ENCODE measurements around the gene RAB38. TPM values are rescaled to one million over a fixed set of nuclear protein-coding genes. Genes with fewer than 3 reads are reported as not detected.

Gene RAB38
- total and polyA plus RNA-seq, 9 donors = 0.91 to 4.3 (median 2.4) TPM

GRCh38 chr11:88100151-88100550 lies 75.1 kb downstream of the RAB38 start:
- DNase-seq = no peak
- intact Hi-C loops (cut with DNase I) = no loop called here
- Histone ChIP-seq H3K27me3 (no peaks in the 10 kb centered on the region), H3K4me1 (ENCODE audit: insufficient read depth) (no peaks in the 10 kb centered on the region), H3K9me3 (no peaks in the 10 kb centered on the region), H3K27ac (no peak overlapping the region), H3K36me3 (no peaks in the 10 kb centered on the region), H3K4me3 (no peak overlapping the region)
- 6 to 7% (median 7%) methylated on average over 6 of the region's 6 CpGs for WGBS, 3 donors
- TF ChIP-seq EP300 (IDR thresholded peaks at IDR 0.05) (no peak), CTCF (IDR thresholded peaks at IDR 0.05) (no peak), POLR2A (IDR thresholded peaks at IDR 0.05) (no peak)

- TF ChIP-seq CTCF (IDR thresholded peaks at IDR 0.05) (no peak), EP300 (IDR thresholded peaks at IDR 0.05) (no peak), POLR2A (IDR thresholded peaks at IDR 0.05) (no peak)
- intact Hi-C loops (cut with DNase I) = no loop called here
- no peaks in the 10 kb centered on the region for H3K27me3 ChIP-seq
- DNase-seq = no peak
- no peaks in the 10 kb centered on the region for H3K36me3 ChIP-seq
- H3K27ac ChIP-seq = no peak overlapping the region
- no peaks in the 10 kb centered on the region for H3K4me1 ChIP-seq (ENCODE audit: insufficient read depth)
- H3K9me3 ChIP-seq = no peaks in the 10 kb centered on the region
- no peak overlapping the region for H3K4me3 ChIP-seq
Measured at GRCh38 chr11:88098289-88098688, 77.0 kb downstream of the RAB38 start.

- intact Hi-C loops (cut with DNase I) = no loop called here
- Histone ChIP-seq H3K4me3 (no peak overlapping the region), H3K4me1 (ENCODE audit: insufficient read depth) (no peaks in the 10 kb centered on the region), H3K9me3 (no peaks in the 10 kb centered on the region), H3K27me3 (no peaks in the 10 kb centered on the region), H3K36me3 (no peaks in the 10 kb centered on the region), H3K27ac (no peak overlapping the region)
- no peak for TF ChIP-seq POLR2A (IDR thresholded peaks at IDR 0.05)
- TF ChIP-seq CTCF (IDR thresholded peaks at IDR 0.05) = no peak
- no peak for TF ChIP-seq EP300 (IDR thresholded peaks at IDR 0.05)
- WGBS, 3 donors = 55 to 78% (median 68%) methylated on average over 1 of the region's 1 CpG
- DNase-seq = no peak
Measured at GRCh38 chr11:88089134-88089533, 86.1 kb downstream of the RAB38 start.

- H3K36me3 ChIP-seq = no peaks in the 10 kb centered on the region
- H3K27me3 ChIP-seq = no peaks in the 10 kb centered on the region
- intact Hi-C loops (cut with DNase I) = no loop called here
- no peak for DNase-seq
- H3K4me3 ChIP-seq = no peak overlapping the region
- no peaks in the 10 kb centered on the region for H3K4me1 ChIP-seq (ENCODE audit: insufficient read depth)
- 67 to 77% (median 70%) methylated on average over 3 of the region's 3 CpGs for WGBS, 3 donors
- H3K9me3 ChIP-seq = no peaks in the 10 kb centered on the region
- no peak overlapping the region for H3K27ac ChIP-seq
- TF ChIP-seq CTCF (IDR thresholded peaks at IDR 0.05) (no peak), EP300 (IDR thresholded peaks at IDR 0.05) (no peak), POLR2A (IDR thresholded peaks at IDR 0.05) (no peak)
Measured at GRCh38 chr11:88087337-88087736, 87.9 kb downstream of the RAB38 start.

GRCh38 chr11:88086297-88086696 lies 88.9 kb downstream of the RAB38 start:
- Histone ChIP-seq H3K27me3 (no peaks in the 10 kb centered on the region), H3K9me3 (no peaks in the 10 kb centered on the region), H3K27ac (no peak overlapping the region), H3K4me1 (ENCODE audit: insufficient read depth) (no peaks in the 10 kb centered on the region), H3K36me3 (no peaks in the 10 kb centered on the region), H3K4me3 (no peak overlapping the region)
- no peak for DNase-seq
- 87 to 93% (median 92%) methylated on average over 2 of the region's 2 CpGs for WGBS, 3 donors
- no peak for TF ChIP-seq POLR2A (IDR thresholded peaks at IDR 0.05)
- no peak for TF ChIP-seq EP300 (IDR thresholded peaks at IDR 0.05)
- intact Hi-C loops (cut with DNase I) = no loop called here
